HG03460 (cell line): Measurements from ENCODE around the gene ADIPOR2.
"Not testable (repeated sequence)": the region's sequence is repeated elsewhere in the genome, so short reads cannot be mapped to it uniquely, and the experiment has no call there.

ENCODE experiments used
- ATAC-seq: cut with Tn5 transposase; IDR thresholded peaks from one replicate; pipeline ENCODE4 v1.9.1; 2021; ENCODE audit not compliant: unreplicated experiment

The ADIPOR2 gene

DNA sequence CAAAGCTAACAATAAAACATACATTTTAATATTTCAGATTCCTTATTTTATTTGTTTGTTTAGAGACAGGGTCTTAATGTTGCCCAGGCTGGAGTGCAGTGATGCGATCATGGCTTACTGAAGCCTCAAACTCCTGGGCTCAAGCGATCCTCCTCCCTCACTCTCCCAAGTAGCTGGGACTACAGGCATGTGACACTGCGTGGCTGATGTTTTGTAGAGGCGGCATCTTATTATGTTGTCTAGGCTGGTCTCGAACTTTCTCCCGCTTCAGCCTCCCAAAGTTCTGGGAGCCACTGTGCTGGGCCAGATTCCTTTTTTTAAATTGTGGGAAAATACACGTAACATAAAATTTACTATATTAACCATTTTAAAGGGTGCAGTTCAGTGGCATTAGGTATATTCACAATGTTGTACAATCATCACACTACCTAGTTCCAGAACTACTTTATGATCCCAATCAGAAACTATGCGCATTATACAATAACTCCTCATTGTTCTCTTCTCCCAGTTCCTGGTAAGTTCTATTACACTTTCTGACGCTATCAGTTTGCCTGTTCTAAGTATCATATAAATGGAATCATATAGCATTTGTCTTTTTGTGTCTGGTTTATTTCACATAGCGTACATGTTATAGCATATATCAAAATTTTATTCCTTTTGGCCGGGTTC is 40.3 kb downstream of the ADIPOR2 start:
- no peak for ATAC-seq

DNA sequence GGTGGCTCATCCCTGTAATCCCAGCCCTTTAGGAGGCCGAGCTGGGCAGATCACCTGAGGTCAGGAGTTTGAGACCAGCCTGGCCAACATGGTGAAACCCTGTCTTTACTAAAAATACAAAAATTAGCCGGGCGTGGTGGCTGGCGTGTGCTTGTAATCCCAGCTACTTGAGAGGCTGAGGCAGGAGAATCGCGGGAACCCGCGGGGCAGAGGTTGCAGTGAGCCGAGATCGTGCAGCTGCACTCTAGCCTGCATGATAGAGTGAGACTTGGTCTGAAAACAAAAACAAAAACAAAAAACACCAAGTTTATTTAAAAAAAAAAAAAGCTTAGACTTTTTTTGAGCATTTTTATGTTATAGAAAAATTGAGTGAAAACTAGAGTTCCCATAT is 40.8 kb downstream of the ADIPOR2 start:
- ATAC-seq: not testable (repeated sequence)

- ATAC-seq: no peak
These were observed 42.0 kb downstream of the ADIPOR2 start for GRCh38 chr12:1732914-1733313.

DNA sequence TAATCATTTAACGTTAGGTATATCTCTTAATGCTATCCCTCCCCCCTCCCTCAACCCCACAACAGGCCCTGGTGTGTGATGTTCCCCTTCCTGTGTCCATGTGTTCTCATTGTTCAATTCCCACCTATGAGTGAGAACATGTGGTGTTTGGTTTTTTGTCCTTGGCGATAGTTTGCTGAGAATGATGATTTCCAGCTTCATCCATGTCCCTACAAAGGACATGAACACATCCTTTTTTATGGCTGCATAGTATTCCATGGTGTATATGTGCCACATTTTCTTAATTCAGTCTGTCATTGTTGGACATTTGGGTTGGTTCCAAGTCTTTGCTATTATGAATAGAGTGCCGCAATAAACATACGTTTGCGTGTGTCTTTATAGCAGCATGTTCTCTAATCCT is 42.8 kb downstream of the ADIPOR2 start:
- ATAC-seq: not testable (repeated sequence)

DNA sequence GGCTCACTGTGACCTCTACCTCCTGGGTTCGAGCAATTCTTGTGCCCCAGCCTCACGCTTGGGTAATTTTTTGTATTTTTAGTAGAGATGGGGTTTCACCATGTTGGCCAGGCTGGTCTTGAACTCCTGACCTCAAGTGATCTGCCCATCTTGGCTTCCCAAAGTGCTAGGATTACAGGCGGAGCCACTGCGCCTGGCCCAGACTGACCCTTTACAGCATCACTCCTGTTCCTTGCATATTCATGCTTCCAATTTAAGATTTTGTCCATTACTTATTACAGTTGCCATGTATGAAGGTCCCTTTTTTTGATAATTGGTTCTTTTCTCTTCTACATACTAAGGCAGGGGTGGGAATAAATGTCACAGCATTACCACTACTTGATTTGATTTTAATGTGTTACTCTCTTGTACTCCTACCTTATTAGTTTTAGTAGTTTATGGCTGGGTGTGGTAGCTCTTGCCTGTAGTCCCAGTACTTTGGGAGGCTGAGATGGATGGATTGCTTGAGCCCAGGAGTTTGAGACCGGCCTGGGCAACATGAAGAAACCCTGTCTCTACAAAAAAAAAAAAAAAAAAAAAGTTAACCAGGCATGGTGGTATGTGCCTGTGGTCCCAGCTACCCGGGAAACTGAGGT is 46.9 kb downstream of the ADIPOR2 start:
- no peak for ATAC-seq

- ATAC-seq: no peak
These were observed 47.6 kb downstream of the ADIPOR2 start for GRCh38 chr12:1738446-1738845.

GRCh38 chr12:1739368-1739767 is 48.5 kb downstream of the ADIPOR2 start:
- ATAC-seq: no peak

DNA sequence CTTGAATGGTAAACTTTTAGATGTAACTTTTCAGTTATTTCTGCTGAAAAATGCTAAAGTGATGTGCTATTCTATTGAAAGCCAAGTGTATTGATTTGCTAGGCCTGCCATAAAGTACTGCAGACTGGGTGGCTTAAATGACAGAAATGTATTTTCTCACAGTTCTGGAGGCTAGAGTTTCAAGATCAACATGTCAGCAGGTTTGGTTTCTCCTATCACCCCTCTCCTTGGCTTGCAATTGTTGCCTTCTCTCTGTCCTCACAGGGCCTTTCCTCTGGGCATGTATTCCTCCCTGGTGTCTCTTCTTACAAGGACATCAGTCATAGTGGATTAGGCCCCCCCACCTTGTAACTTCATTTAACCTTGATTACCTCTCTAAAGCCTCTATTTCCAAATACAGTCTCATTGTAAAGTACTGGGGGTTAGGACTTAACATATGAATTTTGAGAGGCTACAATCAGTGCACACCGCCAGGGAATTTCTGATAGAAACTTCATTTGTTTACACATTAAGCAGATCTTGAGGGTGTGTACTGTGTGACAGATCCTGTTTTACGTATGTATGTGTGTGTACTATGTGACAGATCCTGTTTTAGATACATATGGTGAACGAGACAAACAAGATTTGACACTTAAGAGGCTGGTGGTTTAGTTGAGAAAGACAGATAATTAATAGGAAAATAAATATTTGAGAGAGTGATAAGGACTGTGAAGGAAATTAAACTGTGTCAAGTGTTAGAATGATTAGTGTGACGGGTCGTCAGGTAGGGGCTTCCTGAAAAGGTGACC is 49.5 kb downstream of the ADIPOR2 start:
- no peak for ATAC-seq

DNA sequence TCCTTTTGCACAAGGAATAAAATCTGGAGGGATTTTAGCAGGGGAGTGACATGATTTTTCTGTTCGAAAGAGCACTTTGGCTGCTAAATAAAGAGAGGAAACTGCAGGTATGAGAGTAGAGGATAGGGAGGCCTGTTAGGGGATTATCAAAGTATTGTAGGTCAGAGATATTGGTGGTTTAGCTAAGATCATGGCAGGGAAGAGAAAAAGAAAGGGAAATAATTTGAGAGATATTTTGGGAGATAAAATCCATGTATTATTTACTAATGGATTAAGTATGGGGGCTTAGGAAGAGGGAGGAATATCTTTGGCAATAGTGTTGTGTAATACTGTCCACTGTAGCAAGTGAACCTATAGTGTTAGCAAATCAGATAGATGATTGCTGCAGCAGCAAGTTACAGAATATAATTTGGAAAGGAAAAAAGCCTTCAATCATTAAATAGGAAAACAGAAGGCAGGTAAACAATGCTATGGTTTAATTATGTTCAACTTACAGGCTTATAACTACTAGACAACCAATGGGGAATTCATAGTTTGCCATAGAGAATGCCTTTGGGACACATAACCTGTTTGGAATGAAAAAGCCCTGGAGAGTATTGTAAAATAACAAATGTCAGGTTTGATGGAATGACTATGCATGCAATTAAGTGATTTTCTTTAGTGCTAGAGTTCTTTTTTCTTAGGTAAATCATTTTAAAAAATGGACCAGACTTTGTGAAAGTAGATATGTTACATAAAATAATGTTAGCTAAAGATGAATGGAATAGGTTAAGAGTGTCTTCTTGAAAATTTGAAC is 50.5 kb downstream of the ADIPOR2 start:
- ATAC-seq: no peak

- ATAC-seq: no peak
These were observed 54.1 kb downstream of the ADIPOR2 start for GRCh38 chr12:1744932-1745331.

DNA sequence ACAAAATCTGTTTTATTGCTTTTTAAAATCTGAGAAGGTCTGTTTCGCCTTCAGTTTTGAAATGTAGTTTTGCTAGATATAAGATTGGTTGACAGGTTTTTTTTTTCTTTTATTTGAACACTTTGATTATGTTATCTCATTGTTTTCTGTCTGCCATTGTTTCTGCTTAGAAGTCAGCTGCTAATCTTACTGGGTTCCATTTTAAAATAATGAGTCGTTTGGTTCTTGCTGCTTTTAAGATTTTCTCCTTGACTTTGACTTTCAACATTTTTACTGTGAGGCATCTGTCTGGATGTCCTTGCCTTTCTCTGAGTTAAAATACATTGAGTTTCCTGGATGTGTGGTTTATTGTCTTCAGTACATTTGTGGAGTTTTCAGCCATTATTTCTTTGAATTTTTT is 56.7 kb downstream of the ADIPOR2 start:
- ATAC-seq: no peak

DNA sequence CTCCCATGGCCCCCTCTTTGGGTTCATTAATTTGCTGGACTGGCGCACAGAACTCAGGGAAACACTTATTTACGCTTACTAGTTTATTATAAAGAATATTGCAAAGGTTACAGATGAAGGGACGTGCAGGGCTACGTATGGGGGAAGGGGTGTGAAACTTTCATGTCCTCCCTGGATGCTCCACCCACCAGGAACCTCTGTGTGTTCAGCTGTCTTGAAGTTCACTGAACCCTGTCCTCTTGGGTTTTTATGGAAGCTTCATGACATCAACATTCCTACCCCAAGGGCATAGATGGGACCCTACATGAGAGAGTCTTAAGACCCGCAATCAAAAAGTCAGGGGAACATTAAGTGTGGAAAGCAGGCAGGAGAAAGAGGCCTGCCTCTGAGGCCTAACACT is 58.1 kb downstream of the ADIPOR2 start:
- ATAC-seq: no peak

GRCh38 chr12:1750300-1750699 is 59.4 kb downstream of the ADIPOR2 start:
- ATAC-seq: no peak

GRCh38 chr12:1758376-1758775 is 67.5 kb downstream of the ADIPOR2 start:
- ATAC-seq: no peak

DNA sequence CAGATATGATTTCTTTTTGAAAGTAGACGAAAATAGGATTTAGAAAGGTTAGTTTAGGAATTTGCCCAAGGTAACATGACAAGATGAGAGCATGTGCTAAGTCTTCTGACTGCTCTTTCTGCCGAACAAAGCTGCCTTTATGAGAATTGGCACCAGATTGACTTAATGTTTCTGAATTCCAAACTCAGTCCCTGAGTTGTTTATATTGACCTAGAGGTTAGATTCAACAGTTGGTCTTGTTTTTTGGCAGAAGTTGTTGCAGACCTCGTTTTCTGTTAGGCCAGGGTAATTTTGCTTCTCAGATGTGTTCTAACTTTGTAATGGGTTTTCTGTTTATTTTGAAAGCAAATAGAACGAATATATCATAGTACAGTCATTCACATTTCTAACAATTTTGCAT is 68.0 kb downstream of the ADIPOR2 start:
- no peak for ATAC-seq

DNA sequence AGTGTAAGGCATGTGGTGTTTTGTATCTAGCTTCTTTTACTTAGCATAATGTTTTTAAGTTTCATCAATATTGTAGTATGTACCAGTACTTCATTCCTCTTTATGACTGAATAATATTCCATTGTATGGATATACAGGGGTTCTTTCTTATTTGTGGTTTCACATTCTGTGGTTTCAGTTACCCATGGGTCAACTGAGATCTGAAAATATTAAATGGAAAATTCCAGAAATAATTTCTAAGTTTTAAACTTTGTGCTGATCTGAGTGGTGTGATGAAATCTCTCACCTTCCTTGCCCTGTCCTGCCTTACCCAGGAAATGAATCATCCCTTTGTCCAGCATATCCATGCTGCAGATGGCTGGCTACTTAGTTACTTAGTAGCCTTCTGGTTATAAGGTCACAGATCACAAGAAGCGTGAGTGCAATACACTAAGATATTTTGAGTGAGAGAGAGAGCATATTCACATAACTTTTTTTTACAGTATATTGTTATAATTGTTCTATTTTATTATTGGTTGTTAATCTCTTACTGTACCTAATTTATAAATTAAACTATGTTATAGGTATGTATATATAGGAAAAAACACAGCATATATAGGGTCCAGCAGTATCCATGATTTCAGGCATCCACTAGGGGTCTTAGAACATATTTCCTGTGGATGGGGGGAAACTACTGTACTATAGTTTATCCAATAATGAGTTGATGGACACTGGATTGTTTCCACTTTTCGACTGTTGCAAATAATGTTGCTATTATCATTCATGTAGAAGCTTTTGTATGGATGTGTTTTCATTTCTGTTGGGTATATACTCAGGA is 69.9 kb downstream of the ADIPOR2 start:
- ATAC-seq: no peak

- no peak for ATAC-seq
These were observed 71.0 kb downstream of the ADIPOR2 start for GRCh38 chr12:1761857-1762256.

GRCh38 chr12:1763153-1763552 is 72.3 kb downstream of the ADIPOR2 start:
- ATAC-seq: no peak

- no peak for ATAC-seq
These were observed 75.2 kb downstream of the ADIPOR2 start for GRCh38 chr12:1766110-1766509.

GRCh38 chr12:1767407-1768090 is 76.7 kb downstream of the ADIPOR2 start:
- no peak for ATAC-seq
